ENCODE results near the gene SEMA3E.

GRCh38 chr7:83514977-83515376, 134.0 kb downstream of the SEMA3E start:
- TF ChIP-seq POLR2AphosphoS5 (IDR thresholded peaks at IDR 0.05; ENCODE audit: low read depth) (no peak), CTCF (IDR thresholded peaks at IDR 0.05; ENCODE audit: insufficient read depth, low read length) (no peak)
